IMR-90 (cell line): ENCODE data around the gene BMP2K. TPM values are rescaled to one million over a fixed set of nuclear protein-coding genes. Genes with fewer than 3 reads are reported as not detected.

Experiments
- ATAC-seq: fragments of 200-7000 bp; cut with Tn5 transposase; 2 replicates; pipeline ENCODE4 v1.9.1; 2020; ENCODE audit warnings: low read depth, mild to moderate bottlenecking, moderate library complexity
- BruUV-seq: library from RNA; stranded (reverse); fragments of 400-500 nt; replicated peaks from 2 replicates; lab custom pipeline; 2021; lab: Mats Ljungman, UMichigan
- CTCF ChIA-PET: fragments of 300-600 bp; formaldehyde crosslinking; extraction: SDS; loops from one replicate; lab custom pipeline; 2021; ENCODE audit warnings: antibody characterized with exemption; lab: Yijun Ruan, JAX
- POLR2A ChIA-PET: fragments of 300-600 bp; sonication (Branson Sonifier 250); formaldehyde crosslinking; loops from one replicate; lab custom pipeline; 2022; ENCODE audit warnings: antibody characterized with exemption; ENCODE audit not compliant: unreplicated experiment; lab: Charles Lee
- DNase-seq: peaks from one replicate; pipeline ENCODE4 v3.0.0; 2013
- H2AFZ ChIP-seq: replicated peaks from 2 replicates; pipeline ENCODE3; 2013; ENCODE audit warnings: low read length, mild to moderate bottlenecking; ENCODE audit not compliant: poor library complexity
- H2AK5ac ChIP-seq: 2 replicates; pipeline ENCODE4 v1.6.1; 2013; ENCODE audit warnings: low read depth, low read length, inconsistent platforms
- H2AK9ac ChIP-seq: replicated peaks from 2 replicates; pipeline ENCODE3; 2013; ENCODE audit warnings: mild to moderate bottlenecking, low read depth, low read length, moderate library complexity; ENCODE audit not compliant: poor library complexity
- H2BK120ac ChIP-seq: 2 replicates; pipeline ENCODE4 v1.6.1; 2013; ENCODE audit warnings: low read depth, low read length, inconsistent platforms
- H2BK15ac ChIP-seq: 3 replicates; pipeline ENCODE4 v1.6.1; 2013; ENCODE audit warnings: low read depth, low read length, inconsistent platforms
- H2BK20ac ChIP-seq: 2 replicates; pipeline ENCODE4 v1.6.1; 2013; ENCODE audit warnings: low read depth, mild to moderate bottlenecking, inconsistent platforms, low read length, moderate library complexity
- H2BK5ac ChIP-seq: 2 replicates; pipeline ENCODE4 v1.6.1; 2013; ENCODE audit warnings: mild to moderate bottlenecking, low read depth, low read length, inconsistent platforms; ENCODE audit not compliant: poor library complexity, severe bottlenecking
- H3K14ac ChIP-seq: replicated peaks from 2 replicates; pipeline ENCODE4 v1.6.1; 2013; ENCODE audit warnings: low read depth, low read length, inconsistent platforms
- H3K18ac ChIP-seq: 2 replicates; pipeline ENCODE4 v1.6.1; 2013; ENCODE audit warnings: low read depth, low read length, control low read depth
- H3K23ac ChIP-seq: 2 replicates; pipeline ENCODE4 v1.6.1; 2013; ENCODE audit warnings: low read depth, low read length, inconsistent platforms
- H3K27ac ChIP-seq: 2 replicates; pipeline ENCODE4 v1.5.1; 2013; ENCODE audit warnings: mild to moderate bottlenecking, control low read depth, low read length; ENCODE audit not compliant: insufficient read depth
- H3K27me3 ChIP-seq: 2 replicates; pipeline ENCODE4 v1.6.1; 2013; ENCODE audit warnings: low read length; ENCODE audit not compliant: control insufficient read depth, insufficient read depth
- H3K36me3 ChIP-seq: 2 replicates; pipeline ENCODE4 v1.6.1; 2013; ENCODE audit warnings: low read length, mixed read lengths; ENCODE audit not compliant: control insufficient read depth, insufficient read depth
- H3K4ac ChIP-seq: 2 replicates; pipeline ENCODE4 v1.6.1; 2013; ENCODE audit warnings: low read depth, low read length, inconsistent platforms
- H3K4me1 ChIP-seq: 2 replicates; pipeline ENCODE4 v1.6.1; 2013; ENCODE audit warnings: low read length, mixed read lengths; ENCODE audit not compliant: control insufficient read depth, insufficient read depth
- H3K4me2 ChIP-seq: 2 replicates; pipeline ENCODE4 v1.6.1; 2013; ENCODE audit warnings: low read depth, mild to moderate bottlenecking, control low read depth, low read length, moderate library complexity
- H3K4me3 ChIP-seq: 2 replicates; pipeline ENCODE4 v1.5.1; 2013; ENCODE audit warnings: low read depth, mild to moderate bottlenecking, control low read depth, low read length, moderate library complexity; ENCODE audit not compliant: insufficient read depth
- H3K56ac ChIP-seq: 2 replicates; pipeline ENCODE4 v1.6.1; 2013; ENCODE audit warnings: low read length, inconsistent platforms; ENCODE audit not compliant: insufficient read depth; ENCODE audit errors: extremely low read depth
- H3K79me1 ChIP-seq, 2 experiments: 2 replicates each; pipeline ENCODE4 v1.6.1; 2013; ENCODE audit warnings: low read length in 2 of 2, inconsistent platforms in 1 of 2, low read depth in 1 of 2
- H3K9ac ChIP-seq: 2 replicates; pipeline ENCODE4 v1.6.1; 2013; ENCODE audit warnings: low read depth, low read length, control low read depth
- H3K9me1 ChIP-seq: 2 replicates; pipeline ENCODE4 v1.6.1; 2013; ENCODE audit warnings: low read length, inconsistent platforms; ENCODE audit not compliant: insufficient read depth
- H3K9me3 ChIP-seq: 2 replicates; pipeline ENCODE4 v1.6.1; 2013; ENCODE audit warnings: low read length; ENCODE audit not compliant: control insufficient read depth, insufficient read depth
- H4K20me1 ChIP-seq: 2 replicates; pipeline ENCODE4 v1.6.1; 2013; ENCODE audit warnings: low read length, inconsistent platforms; ENCODE audit not compliant: insufficient read depth
- H4K5ac ChIP-seq: 2 replicates; pipeline ENCODE4 v1.6.1; 2013; ENCODE audit warnings: mild to moderate bottlenecking, low read depth, low read length, control low read depth
- H4K8ac ChIP-seq, 2 experiments: 2 replicates each; pipeline ENCODE4 v1.6.1; 2013; ENCODE audit warnings: low read depth in 2 of 2, low read length in 2 of 2, control low read depth in 1 of 2, inconsistent platforms in 1 of 2
- H4K91ac ChIP-seq: 2 replicates; pipeline ENCODE4 v1.6.1; 2013; ENCODE audit warnings: low read depth, low read length, inconsistent platforms; ENCODE audit not compliant: insufficient read depth
- BHLHE40 ChIP-seq: fragments of 150-350 bp; IDR thresholded peaks from 2 replicates; pipeline ENCODE4 v1.6.1; 2016; ENCODE audit warnings: mild to moderate bottlenecking, low read depth, low read length
- CEBPB ChIP-seq: IDR thresholded peaks from 2 replicates; pipeline ENCODE4 v1.6.1; 2012; ENCODE audit warnings: low read depth, low read length, improper control_type of control experiment
- FOS ChIP-seq: fragments of 150-350 bp; IDR thresholded peaks from 2 replicates; pipeline ENCODE4 v1.6.1; 2016; ENCODE audit warnings: low read depth, low read length
- MAFK ChIP-seq: IDR thresholded peaks from 2 replicates; pipeline ENCODE4 v1.6.1; 2012; ENCODE audit warnings: low read depth, low read length, improper control_type of control experiment
- MAZ ChIP-seq: IDR thresholded peaks from 2 replicates; pipeline ENCODE4 v1.6.1; 2012; ENCODE audit warnings: low read depth, mild to moderate bottlenecking, low read length, improper control_type of control experiment, moderate library complexity, borderline replicate concordance
- POLR2A ChIP-seq: IDR thresholded peaks from 2 replicates; pipeline ENCODE4 v1.6.1; 2012; ENCODE audit warnings: mild to moderate bottlenecking, low read depth, low read length
- RAD21 ChIP-seq: IDR thresholded peaks from 2 replicates; pipeline ENCODE4 v1.6.1; 2012; ENCODE audit warnings: low read length, improper control_type of control experiment
- RCOR1 ChIP-seq: IDR thresholded peaks from 2 replicates; pipeline ENCODE4 v1.6.1; 2012; ENCODE audit warnings: mild to moderate bottlenecking, low read length, improper control_type of control experiment; ENCODE audit not compliant: insufficient replicate concordance
- SMC3 ChIP-seq: fragments of 150-350 bp; IDR thresholded peaks from 2 replicates; pipeline ENCODE4 v1.6.1; 2016; ENCODE audit warnings: low read depth, mild to moderate bottlenecking, antibody characterized with exemption, low read length, moderate library complexity
- WGBS, 2 experiments: methylation state at CpG; one replicate each; pipeline versions ENCODE4 v1.1.5 to v1.1.7; 2013; ENCODE audit warnings: missing lambda C conversion rate in 2 of 2; ENCODE audit not compliant: insufficient read length in 1 of 2; ENCODE audit errors: extremely low coverage in 2 of 2; 5-methylcytosine and 5-hydroxymethylcytosine counted together
- dilution Hi-C: fragments of 300-500 bp; cut with HindIII; formaldehyde crosslinking; loops from one replicate; pipeline ENCODE4 v1.14.3; 2018; ENCODE audit warnings: low sequenced_read_pairs; ENCODE audit not compliant: unreplicated experiment
- in situ Hi-C: fragments of 300-500 bp; cut with MboI; formaldehyde crosslinking; loops from 3 replicates; pipeline ENCODE4 v1.14.3; 2019; ENCODE audit warnings: low sequenced_read_pairs, inconsistent platforms, mixed read lengths
- intact Hi-C: fragments of 100-400 bp; cut with micrococcal nuclease; formaldehyde crosslinking; loops from 2 replicates; pipeline ENCODE4 v1.10.0; 2022
- polyA plus RNA-seq, 3 experiments: library from polyadenylated mRNA; depleted of rRNA; stranded (reverse); fragments of >200 nt; gene quantifications; 2 replicates each; pipeline ENCODE4 v1.2.3, GENCODE V29; 2012; ENCODE audit warnings: low replicate concordance in 1 of 3
- total RNA-seq: library from RNA; depleted of rRNA; stranded (reverse); fragments of >200 nt; gene quantifications from 2 replicates; pipeline ENCODE4 v1.2.3, GENCODE V29; 2012
- TF ChIP-seq, protein P1 (sequence below): fragments of 150-350 bp; IDR thresholded peaks from 2 replicates; pipeline ENCODE4 v1.6.1; 2017; ENCODE audit warnings: mild to moderate bottlenecking, antibody characterized with exemption, low read length, low read depth
- TF ChIP-seq, protein P2 (sequence below): conservative IDR thresholded peaks from 2 replicates; pipeline ENCODE4 v1.5.1; 2012; ENCODE audit warnings: mild to moderate bottlenecking, low read depth, low read length, improper control_type of control experiment
- TF ChIP-seq, protein P3 (sequence below): fragments of 150-350 bp; IDR thresholded peaks from 2 replicates; pipeline ENCODE4 v1.6.1; 2016; ENCODE audit warnings: low read depth, mild to moderate bottlenecking, low read length, moderate library complexity, borderline replicate concordance

BMP2K gene
- total and polyA plus RNA-seq, 2 of the 4 experiments (the other 2 are of a cell fraction): 15.8 to 46.1 TPM

DNA sequence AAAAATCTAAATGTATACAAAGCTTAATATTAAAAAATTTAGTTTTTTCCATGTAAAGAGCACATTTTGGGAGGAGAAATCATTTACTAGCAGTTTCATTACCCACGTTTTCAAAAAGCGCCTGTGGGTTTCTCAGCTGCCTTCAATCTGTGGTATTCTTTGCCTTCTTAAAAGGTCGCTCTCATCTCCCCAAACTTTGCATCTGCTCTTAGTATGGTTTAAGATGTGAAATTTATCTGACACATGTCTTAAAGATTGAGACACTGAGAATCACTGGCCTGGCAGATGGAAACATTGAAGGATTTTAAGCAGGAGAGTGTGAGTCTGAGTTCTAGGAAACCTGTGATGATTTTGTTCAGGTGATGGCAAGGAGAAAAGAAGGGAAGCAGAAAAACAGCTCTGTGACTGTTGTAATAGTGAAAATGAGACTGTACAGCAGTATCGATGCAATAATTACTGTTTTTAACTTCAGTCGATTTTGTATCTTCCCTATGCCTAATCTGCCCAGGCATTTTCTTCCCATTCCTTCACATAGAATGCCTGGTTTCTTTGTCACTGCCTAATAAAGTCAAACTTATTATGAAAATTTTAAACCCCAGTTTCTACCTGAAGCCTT, 87.2 kb downstream of the BMP2K start:
- no peak overlapping the region for H2BK20ac ChIP-seq
- WGBS, 2 experiments: 100% methylated on average over 2 of the region's 5 CpGs; no CpG with 5 or more reads in 1 of the 2 experiments
- H3K27me3 ChIP-seq: no peaks in the 10 kb centered on the region
- H4K91ac ChIP-seq: no peak overlapping the region
- TF ChIP-seq RCOR1 (no peak), SMC3 (no peak), MAFK (no peak), POLR2A (no peak), BHLHE40 (no peak), RAD21 (no peak), MAZ (no peak), CEBPB (no peak), FOS (no peak)
- TF ChIP-seq, protein P1, sequence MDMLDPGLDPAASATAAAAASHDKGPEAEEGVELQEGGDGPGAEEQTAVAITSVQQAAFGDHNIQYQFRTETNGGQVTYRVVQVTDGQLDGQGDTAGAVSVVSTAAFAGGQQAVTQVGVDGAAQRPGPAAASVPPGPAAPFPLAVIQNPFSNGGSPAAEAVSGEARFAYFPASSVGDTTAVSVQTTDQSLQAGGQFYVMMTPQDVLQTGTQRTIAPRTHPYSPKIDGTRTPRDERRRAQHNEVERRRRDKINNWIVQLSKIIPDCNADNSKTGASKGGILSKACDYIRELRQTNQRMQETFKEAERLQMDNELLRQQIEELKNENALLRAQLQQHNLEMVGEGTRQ: no peak
- TF ChIP-seq, protein P2, sequence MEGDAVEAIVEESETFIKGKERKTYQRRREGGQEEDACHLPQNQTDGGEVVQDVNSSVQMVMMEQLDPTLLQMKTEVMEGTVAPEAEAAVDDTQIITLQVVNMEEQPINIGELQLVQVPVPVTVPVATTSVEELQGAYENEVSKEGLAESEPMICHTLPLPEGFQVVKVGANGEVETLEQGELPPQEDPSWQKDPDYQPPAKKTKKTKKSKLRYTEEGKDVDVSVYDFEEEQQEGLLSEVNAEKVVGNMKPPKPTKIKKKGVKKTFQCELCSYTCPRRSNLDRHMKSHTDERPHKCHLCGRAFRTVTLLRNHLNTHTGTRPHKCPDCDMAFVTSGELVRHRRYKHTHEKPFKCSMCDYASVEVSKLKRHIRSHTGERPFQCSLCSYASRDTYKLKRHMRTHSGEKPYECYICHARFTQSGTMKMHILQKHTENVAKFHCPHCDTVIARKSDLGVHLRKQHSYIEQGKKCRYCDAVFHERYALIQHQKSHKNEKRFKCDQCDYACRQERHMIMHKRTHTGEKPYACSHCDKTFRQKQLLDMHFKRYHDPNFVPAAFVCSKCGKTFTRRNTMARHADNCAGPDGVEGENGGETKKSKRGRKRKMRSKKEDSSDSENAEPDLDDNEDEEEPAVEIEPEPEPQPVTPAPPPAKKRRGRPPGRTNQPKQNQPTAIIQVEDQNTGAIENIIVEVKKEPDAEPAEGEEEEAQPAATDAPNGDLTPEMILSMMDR: no peak
- TF ChIP-seq, protein P3, sequence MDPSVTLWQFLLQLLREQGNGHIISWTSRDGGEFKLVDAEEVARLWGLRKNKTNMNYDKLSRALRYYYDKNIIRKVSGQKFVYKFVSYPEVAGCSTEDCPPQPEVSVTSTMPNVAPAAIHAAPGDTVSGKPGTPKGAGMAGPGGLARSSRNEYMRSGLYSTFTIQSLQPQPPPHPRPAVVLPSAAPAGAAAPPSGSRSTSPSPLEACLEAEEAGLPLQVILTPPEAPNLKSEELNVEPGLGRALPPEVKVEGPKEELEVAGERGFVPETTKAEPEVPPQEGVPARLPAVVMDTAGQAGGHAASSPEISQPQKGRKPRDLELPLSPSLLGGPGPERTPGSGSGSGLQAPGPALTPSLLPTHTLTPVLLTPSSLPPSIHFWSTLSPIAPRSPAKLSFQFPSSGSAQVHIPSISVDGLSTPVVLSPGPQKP: no peak
- in situ Hi-C loops: loop anchor here (25.0 kb wide), 1 partner anchor 901 kb away; no protein-coding TSS in a partner anchor
- CTCF ChIA-PET: interaction anchor here (0.6 to 1.8 kb wide), 7 partner anchors 26 to 353 kb away, joined by 3 to 6 read pairs (median 3); no protein-coding TSS in a partner anchor
- H3K9me3 ChIP-seq: no peaks in the 10 kb centered on the region
- dilution Hi-C loops: loop anchor here (25.0 kb wide), 1 partner anchor 251 kb away; no protein-coding TSS in a partner anchor
- intact Hi-C loops: loop anchor here (5.0 kb wide), 1 partner anchor 806 kb away; the partner anchor contains the start of gene FRAS1
- no peak overlapping the region for H4K8ac ChIP-seq
- H3K4me2 ChIP-seq: no peak overlapping the region
- no peak overlapping the region for H4K5ac ChIP-seq
- no peak overlapping the region for H3K14ac ChIP-seq
- H3K36me3 ChIP-seq: peaks cover 6% of the 10 kb centered on the region
- H3K23ac ChIP-seq: no peak overlapping the region
- peaks cover 5 to 9% of the 10 kb centered on the region in 2 experiments; a peak in 3 of 4 replicates for H3K79me1 ChIP-seq
- H3K4me1 ChIP-seq: no peaks in the 10 kb centered on the region
- ATAC-seq: no peak
- no peaks in the 10 kb centered on the region for H4K20me1 ChIP-seq
- POLR2A ChIA-PET: interaction anchor here (0.5 kb wide), 1 partner anchor 87 kb away, joined by 7 read pairs; the partner anchor contains the start of gene BMP2K
- BruUV-seq: no TSS peak
- H2BK5ac ChIP-seq: no peak overlapping the region
- no peak overlapping the region for H2AK5ac ChIP-seq
- H3K18ac ChIP-seq: no peak overlapping the region
- no peak overlapping the region for H3K4ac ChIP-seq
- no peak overlapping the region for H2BK15ac ChIP-seq
- DNase-seq: no peak
- H3K56ac ChIP-seq: no peak overlapping the region
- no peak overlapping the region for H3K4me3 ChIP-seq
- no peak overlapping the region for H2AK9ac ChIP-seq
- no peak overlapping the region for H2AFZ ChIP-seq
- no peak overlapping the region for H3K9ac ChIP-seq
- no peak overlapping the region for H3K27ac ChIP-seq
- H3K9me1 ChIP-seq: no peaks in the 10 kb centered on the region; the same call in 1 of the 2 replicates
- H2BK120ac ChIP-seq: no peak overlapping the region
